ENCODE data around the gene SLC2A13. TPM values are rescaled to one million over a fixed set of nuclear protein-coding genes. Genes with fewer than 3 reads are reported as not detected.

The SLC2A13 gene
- total and polyA plus RNA-seq, 8 donors: 2.7 to 10.7 (median 6.8) TPM

GRCh38 chr12:40149673-40150260 lies 43.9 kb upstream of the SLC2A13 start:
- DNase-seq (no peak), FAIRE-seq (no peak), ATAC-seq (no peak)
- no peak overlapping the region for H3K27ac ChIP-seq
- H3K27me3 ChIP-seq: no peaks in the 10 kb centered on the region
- no peak for TF ChIP-seq CTCF (IDR thresholded peaks at IDR 0.05)
- intact Hi-C loops (cut with DNase I): loop anchor here in 1 of 3 donors (10.0 kb wide), 1 partner anchor 155 kb away; no protein-coding TSS in a partner anchor
- H3K36me3 ChIP-seq: no peaks in the 10 kb centered on the region
- 79 to 86% methylated on average over 1 of the region's 1 CpG for WGBS, 2 donors
- no peak overlapping the region for H3K4me3 ChIP-seq
- H3K9me3 ChIP-seq: no peaks in the 10 kb centered on the region
- no peaks in the 10 kb centered on the region for H3K4me1 ChIP-seq

- intact Hi-C loops (cut with DNase I): no loop called here
- Histone ChIP-seq H3K9me3 (no peaks in the 10 kb centered on the region), H3K36me3 (no peaks in the 10 kb centered on the region), H3K4me1 (no peaks in the 10 kb centered on the region), H3K4me3 (no peak overlapping the region), H3K27me3 (no peaks in the 10 kb centered on the region), H3K27ac (no peak overlapping the region)
- peak in 2 of 4 donors; percentile 55 to 57 for ATAC-seq
- 63 to 80% methylated on average over 10 of the region's 10 CpGs for WGBS, 2 donors
- no peak for TF ChIP-seq CTCF (IDR thresholded peaks at IDR 0.05)
- no peak for FAIRE-seq
- no peak for DNase-seq
Measured at GRCh38 chr12:40146800-40147797, 41.2 kb upstream of the SLC2A13 start.

GRCh38 chr12:40145896-40146295 lies 40.0 kb upstream of the SLC2A13 start:
- no peak for FAIRE-seq
- Histone ChIP-seq H3K4me1 (no peaks in the 10 kb centered on the region), H3K27me3 (no peaks in the 10 kb centered on the region), H3K36me3 (no peaks in the 10 kb centered on the region), H3K4me3 (no peak overlapping the region), H3K27ac (no peak overlapping the region), H3K9me3 (no peaks in the 10 kb centered on the region)
- intact Hi-C loops (cut with DNase I): no loop called here
- no peak for DNase-seq
- WGBS, 2 donors: 62 to 73% methylated on average over 1 of the region's 1 CpG
- ATAC-seq: peak in 1 of 4 donors; percentile 29
- TF ChIP-seq CTCF (IDR thresholded peaks at IDR 0.05): no peak

GRCh38 chr12:40144023-40144422 lies 38.1 kb upstream of the SLC2A13 start:
- no peaks in the 10 kb centered on the region for H3K9me3 ChIP-seq
- 49 to 56% methylated on average over 1 of the region's 1 CpG for WGBS, 2 donors
- DNase-seq (peak in 1 of 6 donors; percentile 22), ATAC-seq (peak in 2 of 4 donors; percentile 45 to 68), FAIRE-seq (no peak)
- no peaks in the 10 kb centered on the region for H3K27me3 ChIP-seq
- TF ChIP-seq CTCF (IDR thresholded peaks at IDR 0.05): no peak
- no peaks in the 10 kb centered on the region for H3K36me3 ChIP-seq
- intact Hi-C loops (cut with DNase I): no loop called here
- H3K4me3 ChIP-seq: no peak overlapping the region
- no peaks in the 10 kb centered on the region for H3K4me1 ChIP-seq
- H3K27ac ChIP-seq: no peak overlapping the region

Measured in pancreas (tissue), 10 donors.